Thymus (tissue), 11 donors: ENCODE measurements around the gene PDIA3. TPM values are rescaled to one million over a fixed set of nuclear protein-coding genes. Genes with fewer than 3 reads are reported as not detected.
"Not testable (repeated sequence)": the region's sequence is repeated elsewhere in the genome, so short reads cannot be mapped to it uniquely, and the experiment has no call there.

Experiments used
- DNase-seq, 9 donors: peaks; one replicate each; pipeline ENCODE4 v3.0.0-alpha.2; 2013; ENCODE audit warnings: low spot score in 9 of 9, low read depth in 6 of 9, missing footprints in 1 of 9
- H3K27ac ChIP-seq, 2 donors: one replicate each; pipeline ENCODE4 v1.5.1; 2013; ENCODE audit warnings: control low read depth in 1 of 2, low read depth in 1 of 2, low read length in 1 of 2, mild to moderate bottlenecking in 1 of 2, moderate library complexity in 1 of 2
- H3K27me3 ChIP-seq, 2 donors: one replicate each; pipeline ENCODE4 v1.5.1; 2013; ENCODE audit warnings: low read length in 1 of 2; ENCODE audit not compliant: control insufficient read depth in 2 of 2, insufficient read depth in 1 of 2
- H3K36me3 ChIP-seq, 2 donors: one replicate each; pipeline ENCODE4 v1.5.1; 2013; ENCODE audit warnings: low read length in 1 of 2, mild to moderate bottlenecking in 1 of 2, moderate library complexity in 1 of 2; ENCODE audit not compliant: control insufficient read depth in 2 of 2, insufficient read depth in 2 of 2
- H3K4me1 ChIP-seq, 2 donors: one replicate each; pipeline ENCODE4 v1.5.1; 2013; ENCODE audit warnings: low read length in 2 of 2; ENCODE audit not compliant: control insufficient read depth in 2 of 2, insufficient read depth in 2 of 2
- H3K4me3 ChIP-seq, 2 donors: one replicate each; pipeline ENCODE4 v1.5.1; 2013; ENCODE audit warnings: low read length in 2 of 2, control low read depth in 1 of 2, mild to moderate bottlenecking in 1 of 2
- H3K9me3 ChIP-seq, 2 donors: one replicate each; pipeline ENCODE4 v1.5.1; 2013; ENCODE audit warnings: low read length in 1 of 2, mild to moderate bottlenecking in 1 of 2; ENCODE audit not compliant: control insufficient read depth in 2 of 2, insufficient read depth in 1 of 2
- WGBS: extraction: QIAGEN DNeasy Blood & Tissue Kit; methylation state at CpG from one replicate; pipeline ENCODE4 v1.1.7; 2013; 5-methylcytosine and 5-hydroxymethylcytosine counted together
- polyA plus RNA-seq: library from polyadenylated mRNA; stranded (reverse); fragments of 200-250 nt; gene quantifications from one replicate; pipeline ENCODE4 v1.2.3, GENCODE V29; 2013
- total RNA-seq: library from RNA; stranded (reverse); fragments of 120-200 nt; gene quantifications from one replicate; pipeline ENCODE4 v1.2.4, GENCODE V29; 2013
- donor health status: healthy.

The PDIA3 gene
- total and polyA plus RNA-seq, 2 donors: 102 to 209 TPM

- no peak overlapping the region for H3K27ac ChIP-seq
Observed at GRCh38 chr15:43735416-43735815, 10.8 kb upstream of the PDIA3 start.

GRCh38 chr15:43746903-43747309 is 668 bp downstream of the PDIA3 start:
- H3K9me3 ChIP-seq, H3K27me3 ChIP-seq, H3K36me3 ChIP-seq: not testable (repeated sequence)
- under 1% methylated on average over 12 of the region's 12 CpGs for WGBS
- DNase-seq: peak in 2 of 9 donors; percentile 25 to 46
- Histone ChIP-seq H3K4me3 (peak overlapping the region; percentile 79 to 91), H3K27ac (peak overlapping the region; percentile 89 to 94), H3K4me1 (peaks cover 7 to 23% of the 10 kb centered on the region in 2 donors)

More at GRCh38 chr15:43735416-43735815, 10.8 kb upstream of the PDIA3 start:
- no peak for DNase-seq
- Histone ChIP-seq H3K36me3 (no peaks in the 10 kb centered on the region), H3K4me3 (no peak overlapping the region), H3K4me1 (no peaks in the 10 kb centered on the region), H3K9me3 (no peaks in the 10 kb centered on the region), H3K27me3 (no peaks in the 10 kb centered on the region)
- 91% methylated on average over 6 of the region's 6 CpGs for WGBS

DNA sequence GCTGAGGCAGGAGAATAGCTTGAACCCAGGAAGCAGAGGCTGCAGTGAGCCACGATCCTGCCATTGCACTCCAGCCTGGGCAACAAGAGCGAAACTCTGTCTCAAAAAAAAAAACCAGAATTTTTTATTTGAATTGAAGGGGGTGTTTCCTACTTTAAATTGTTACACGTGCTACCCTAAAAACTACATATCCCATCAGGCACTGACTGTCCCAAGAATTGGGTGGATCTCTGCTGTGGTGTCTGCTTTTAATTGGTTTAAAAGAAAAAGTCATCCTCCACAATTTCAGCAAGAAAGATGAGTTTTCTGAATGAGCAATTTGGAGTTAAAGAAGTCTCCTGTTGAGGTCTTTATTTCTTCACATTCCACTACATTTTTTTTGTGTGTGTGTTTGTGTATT is 2.1 kb downstream of the PDIA3 start:
- no peak overlapping the region for H3K4me3 ChIP-seq
- DNase-seq: peak in 3 of 9 donors; percentile 4 to 34 (median 23)
- peaks cover 0 to 20% of the 10 kb centered on the region in 2 donors for H3K36me3 ChIP-seq
- no peaks in the 10 kb centered on the region for H3K9me3 ChIP-seq
- WGBS: 71% methylated on average over 3 of the region's 3 CpGs
- no peaks in the 10 kb centered on the region for H3K27me3 ChIP-seq
- H3K27ac ChIP-seq: no peak overlapping the region
- peaks cover 7 to 23% of the 10 kb centered on the region in 2 donors for H3K4me1 ChIP-seq

DNA sequence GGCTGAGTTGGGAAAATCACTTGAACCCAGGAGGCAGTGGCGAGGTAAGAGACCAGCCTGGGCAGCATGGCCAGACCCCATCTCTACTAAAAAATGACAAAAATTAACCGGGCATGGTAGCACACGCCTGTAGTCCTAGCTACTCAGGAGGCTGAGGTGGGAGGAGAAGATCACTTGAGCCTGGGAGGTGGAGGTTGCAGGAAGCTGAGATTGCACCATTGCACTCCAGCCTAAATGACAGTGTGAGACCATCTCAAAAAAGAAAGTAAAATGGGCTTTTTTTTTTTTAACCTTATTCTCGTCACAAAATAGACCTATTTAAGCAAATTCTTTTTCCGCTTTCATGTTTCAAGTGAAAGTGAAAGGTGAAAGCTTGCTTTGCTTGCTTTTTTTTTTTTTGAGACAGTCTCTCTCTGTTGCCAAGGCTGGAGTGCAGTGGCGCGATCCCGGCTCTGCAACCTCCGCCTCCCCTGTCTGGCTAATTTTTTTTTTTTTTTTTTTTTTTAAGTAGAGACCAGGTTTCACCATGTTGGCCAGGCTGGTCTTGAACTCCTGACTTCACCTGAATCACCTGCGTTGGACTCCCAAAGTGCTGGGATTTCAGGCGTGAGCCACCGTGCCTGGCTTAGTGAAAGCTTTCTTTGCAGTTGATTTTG is 3.6 kb downstream of the PDIA3 start:
- peak overlapping the region; percentile 42 to 83 for H3K27ac ChIP-seq
- peak in 7 of 9 donors; percentile 7 to 81 (median 54) for DNase-seq

DNA sequence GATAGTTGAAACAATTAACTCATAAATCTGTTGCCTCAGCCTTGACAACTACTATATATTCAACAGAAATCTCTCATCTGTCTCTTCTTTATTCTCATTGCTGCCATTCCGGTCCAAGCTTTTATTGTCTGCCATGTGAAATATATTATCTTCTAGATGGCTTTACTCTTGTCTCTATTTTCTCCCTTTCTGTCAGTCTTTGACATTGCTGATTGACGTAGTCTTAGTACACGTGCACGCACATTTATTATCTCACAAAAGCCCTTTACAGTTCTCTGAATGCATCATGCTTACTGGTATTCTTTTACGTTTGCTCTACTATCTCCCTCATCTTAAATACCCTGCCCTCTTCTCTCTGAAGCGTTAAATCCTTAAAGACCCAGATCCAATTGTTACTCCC is 5.6 kb downstream of the PDIA3 start:
- DNase-seq: no peak
- 97% methylated on average over 6 of the region's 6 CpGs for WGBS
- Histone ChIP-seq H3K9me3 (no peaks in the 10 kb centered on the region), H3K27me3 (no peaks in the 10 kb centered on the region), H3K36me3 (peaks cover 10 to 49% of the 10 kb centered on the region in 2 donors), H3K4me3 (no peak overlapping the region), H3K4me1 (peaks cover 7 to 18% of the 10 kb centered on the region in 2 donors), H3K27ac (no peak overlapping the region)

More for the DNA sequence above, 3.6 kb downstream of the PDIA3 start:
- Histone ChIP-seq H3K9me3 (no peaks in the 10 kb centered on the region), H3K4me3 (peak overlapping the region; percentile 4 to 40), H3K36me3 (peaks cover 6 to 32% of the 10 kb centered on the region in 2 donors), H3K4me1 (peaks cover 7 to 23% of the 10 kb centered on the region in 2 donors), H3K27me3 (no peaks in the 10 kb centered on the region)
- WGBS: 41% methylated on average over 12 of the region's 12 CpGs

- DNase-seq: no peak
- H3K36me3 ChIP-seq: peaks cover 47 to 82% of the 10 kb centered on the region in 2 donors
- H3K9me3 ChIP-seq: no peaks in the 10 kb centered on the region
- 96% methylated on average over 6 of the region's 6 CpGs for WGBS
- no peak overlapping the region for H3K27ac ChIP-seq
- no peaks in the 10 kb centered on the region for H3K27me3 ChIP-seq
- no peaks in the 10 kb centered on the region for H3K4me1 ChIP-seq
- no peak overlapping the region for H3K4me3 ChIP-seq
Observed at GRCh38 chr15:43762824-43763223, 16.6 kb downstream of the PDIA3 start.

GRCh38 chr15:43763819-43764446 is 17.7 kb downstream of the PDIA3 start:
- WGBS: 94% methylated on average over 2 of the region's 2 CpGs

GRCh38 chr15:43769584-43770228 is 23.5 kb downstream of the PDIA3 start:
- Histone ChIP-seq H3K9me3 (no peaks in the 10 kb centered on the region), H3K27ac (no peak overlapping the region), H3K36me3 (peaks cover 41 to 85% of the 10 kb centered on the region in 2 donors), H3K4me3 (no peak overlapping the region), H3K27me3 (no peaks in the 10 kb centered on the region), H3K4me1 (no peaks in the 10 kb centered on the region)
- peak in 5 of 9 donors; percentile 31 to 68 (median 58) for DNase-seq
- 77% methylated on average over 5 of the region's 5 CpGs for WGBS

More at GRCh38 chr15:43763819-43764446, 17.7 kb downstream of the PDIA3 start:
- H3K4me3 ChIP-seq: no peak overlapping the region
- DNase-seq: no peak
- H3K9me3 ChIP-seq: no peaks in the 10 kb centered on the region
- H3K36me3 ChIP-seq: peaks cover 48 to 83% of the 10 kb centered on the region in 2 donors
- no peaks in the 10 kb centered on the region for H3K4me1 ChIP-seq
- H3K27me3 ChIP-seq: no peaks in the 10 kb centered on the region
- H3K27ac ChIP-seq: no peak overlapping the region

GRCh38 chr15:43771816-43772215 is 25.6 kb downstream of the PDIA3 start:
- Histone ChIP-seq H3K4me3 (no peak overlapping the region), H3K4me1 (peaks cover 2 to 9% of the 10 kb centered on the region in 2 donors), H3K27ac (no peak overlapping the region), H3K36me3 (peaks cover 32 to 66% of the 10 kb centered on the region in 2 donors), H3K9me3 (no peaks in the 10 kb centered on the region), H3K27me3 (peaks cover 0 to 7% of the 10 kb centered on the region in 2 donors)
- 97% methylated on average over 2 of the region's 2 CpGs for WGBS
- no peak for DNase-seq
